ENCODE data around the gene PRR5. TPM values are rescaled to one million over a fixed set of nuclear protein-coding genes. Genes with fewer than 3 reads are reported as not detected.
"Not testable (repeated sequence)": the region's sequence is repeated elsewhere in the genome, so short reads cannot be mapped to it uniquely, and the experiment has no call there.

The PRR5 gene
- polyA plus RNA-seq, 1 experiment: 12.9 TPM

- CTCF ChIA-PET: interaction anchor here (0.6 kb wide), 1 partner anchor 720 kb away, joined by 3 read pairs; no protein-coding TSS in a partner anchor
- Histone ChIP-seq H3K4me3 (ENCODE audit: low read depth, low read length) (no peak overlapping the region), H3K9me3 (ENCODE audit: control insufficient read depth, insufficient read depth, low read length) (no peaks in the 10 kb centered on the region; the same call in 1 of the 2 replicates), H3K27me3 (ENCODE audit: control insufficient read depth, insufficient read depth, low read length) (no peaks in the 10 kb centered on the region), H3K27ac (ENCODE audit: low read depth, low read length) (no peak overlapping the region)
- no peak for TF ChIP-seq CTCF (IDR thresholded peaks at IDR 0.05; ENCODE audit: low read depth, low read length)
- POLR2A ChIA-PET: no interaction called here
- no peak for DNase-seq (ENCODE audit: low read depth, low spot score)
Measured at GRCh38 chr22:44678556-44679305, 23.3 kb upstream of the PRR5 start.

GRCh38 chr22:44679306-44679647, 22.7 kb upstream of the PRR5 start:
- DNase-seq (ENCODE audit: low read depth, low spot score); H3K4me3 ChIP-seq (ENCODE audit: low read depth, low read length); CTCF ChIA-PET; H3K9me3 ChIP-seq (ENCODE audit: control insufficient read depth, insufficient read depth, low read length); H3K27me3 ChIP-seq (ENCODE audit: control insufficient read depth, insufficient read depth, low read length); POLR2A ChIA-PET; H3K27ac ChIP-seq (ENCODE audit: low read depth, low read length): not testable (repeated sequence)

GRCh38 chr22:44680058-44680457, 21.9 kb upstream of the PRR5 start:
- POLR2A ChIA-PET: interaction anchor here (0.6 kb wide), 1 partner anchor 49 kb away, joined by 3 read pairs; no protein-coding TSS in a partner anchor
- CTCF ChIA-PET: no interaction called here
- no peaks in the 10 kb centered on the region; the same call in 1 of the 2 replicates for H3K9me3 ChIP-seq (ENCODE audit: control insufficient read depth, insufficient read depth, low read length)
- H3K27me3 ChIP-seq (ENCODE audit: control insufficient read depth, insufficient read depth, low read length): no peaks in the 10 kb centered on the region
- no peak overlapping the region for H3K27ac ChIP-seq (ENCODE audit: low read depth, low read length)
- DNase-seq (ENCODE audit: low read depth, low spot score): no peak
- TF ChIP-seq CTCF (IDR thresholded peaks at IDR 0.05; ENCODE audit: low read depth, low read length): no peak
- no peak overlapping the region for H3K4me3 ChIP-seq (ENCODE audit: low read depth, low read length)

GRCh38 chr22:44680481-44680894, 21.5 kb upstream of the PRR5 start:
- Histone ChIP-seq H3K27ac (ENCODE audit: low read depth, low read length) (no peak overlapping the region), H3K9me3 (ENCODE audit: control insufficient read depth, insufficient read depth, low read length) (no peaks in the 10 kb centered on the region; the same call in 1 of the 2 replicates), H3K27me3 (ENCODE audit: control insufficient read depth, insufficient read depth, low read length) (no peaks in the 10 kb centered on the region), H3K4me3 (ENCODE audit: low read depth, low read length) (no peak overlapping the region)
- ChIA-PET POLR2A (no interaction called here), CTCF (no interaction called here)
- DNase-seq (ENCODE audit: low read depth, low spot score): no peak
- TF ChIP-seq CTCF (IDR thresholded peaks at IDR 0.05; ENCODE audit: low read depth, low read length): no peak

GRCh38 chr22:44682556-44683168, 19.3 kb upstream of the PRR5 start:
- POLR2A ChIA-PET: no interaction called here
- H3K27ac ChIP-seq (ENCODE audit: low read depth, low read length): no peak overlapping the region
- CTCF ChIA-PET: interaction anchor here (0.5 to 0.9 kb wide), 2 partner anchors 13 to 697 kb away, joined by 3 to 4 read pairs; no protein-coding TSS in a partner anchor
- no peak overlapping the region for H3K4me3 ChIP-seq (ENCODE audit: low read depth, low read length)
- no peak for DNase-seq (ENCODE audit: low read depth, low spot score)
- no peaks in the 10 kb centered on the region; the same call in 1 of the 2 replicates for H3K9me3 ChIP-seq (ENCODE audit: control insufficient read depth, insufficient read depth, low read length)
- no peaks in the 10 kb centered on the region for H3K27me3 ChIP-seq (ENCODE audit: control insufficient read depth, insufficient read depth, low read length)
- TF ChIP-seq CTCF (IDR thresholded peaks at IDR 0.05; ENCODE audit: low read depth, low read length): no peak

Measured in AG04450 (cell line).